ENCODE results near the gene ZC3H12C. TPM values are rescaled to one million over a fixed set of nuclear protein-coding genes. Genes with fewer than 3 reads are reported as not detected.

The ZC3H12C gene
- total and polyA plus RNA-seq, 8 donors: 1.5 to 9.5 (median 4.1) TPM

DNA sequence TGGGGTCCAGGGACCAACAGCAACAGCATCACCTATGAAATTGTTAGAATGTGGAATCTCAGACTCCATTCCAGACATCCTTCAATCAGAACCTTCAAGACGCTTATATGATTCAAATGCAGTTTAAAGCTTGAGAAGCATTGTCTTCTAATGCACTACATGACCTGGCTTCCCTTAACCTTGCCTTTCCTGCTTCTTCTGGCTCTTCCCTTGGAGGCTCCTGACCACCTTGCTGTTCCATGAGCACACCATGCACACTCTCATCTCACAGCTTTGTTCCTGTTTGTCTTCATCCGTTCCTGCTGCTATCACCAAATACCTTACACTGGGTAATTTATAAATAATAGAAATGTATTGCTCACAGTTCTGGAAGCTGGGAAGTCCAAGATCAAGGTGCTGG, 26.1 kb downstream of the ZC3H12C start:
- TF ChIP-seq, protein P1, sequence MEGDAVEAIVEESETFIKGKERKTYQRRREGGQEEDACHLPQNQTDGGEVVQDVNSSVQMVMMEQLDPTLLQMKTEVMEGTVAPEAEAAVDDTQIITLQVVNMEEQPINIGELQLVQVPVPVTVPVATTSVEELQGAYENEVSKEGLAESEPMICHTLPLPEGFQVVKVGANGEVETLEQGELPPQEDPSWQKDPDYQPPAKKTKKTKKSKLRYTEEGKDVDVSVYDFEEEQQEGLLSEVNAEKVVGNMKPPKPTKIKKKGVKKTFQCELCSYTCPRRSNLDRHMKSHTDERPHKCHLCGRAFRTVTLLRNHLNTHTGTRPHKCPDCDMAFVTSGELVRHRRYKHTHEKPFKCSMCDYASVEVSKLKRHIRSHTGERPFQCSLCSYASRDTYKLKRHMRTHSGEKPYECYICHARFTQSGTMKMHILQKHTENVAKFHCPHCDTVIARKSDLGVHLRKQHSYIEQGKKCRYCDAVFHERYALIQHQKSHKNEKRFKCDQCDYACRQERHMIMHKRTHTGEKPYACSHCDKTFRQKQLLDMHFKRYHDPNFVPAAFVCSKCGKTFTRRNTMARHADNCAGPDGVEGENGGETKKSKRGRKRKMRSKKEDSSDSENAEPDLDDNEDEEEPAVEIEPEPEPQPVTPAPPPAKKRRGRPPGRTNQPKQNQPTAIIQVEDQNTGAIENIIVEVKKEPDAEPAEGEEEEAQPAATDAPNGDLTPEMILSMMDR (IDR thresholded peaks at IDR 0.05): no peak
- no peaks in the 10 kb centered on the region for H3K27me3 ChIP-seq
- FAIRE-seq (no peak), DNase-seq (no peak), ATAC-seq (no peak)
- no peak overlapping the region for H3K27ac ChIP-seq
- WGBS, 2 donors: 74 to 81% methylated on average over 2 of the region's 2 CpGs
- peaks cover 0 to 7% (median 6%) of the 10 kb centered on the region in 3 donors for H3K4me1 ChIP-seq
- H3K9me3 ChIP-seq: no peaks in the 10 kb centered on the region
- H3K36me3 ChIP-seq: no peaks in the 10 kb centered on the region
- intact Hi-C loops (cut with DNase I): no loop called here
- no peak overlapping the region for H3K4me3 ChIP-seq

DNA sequence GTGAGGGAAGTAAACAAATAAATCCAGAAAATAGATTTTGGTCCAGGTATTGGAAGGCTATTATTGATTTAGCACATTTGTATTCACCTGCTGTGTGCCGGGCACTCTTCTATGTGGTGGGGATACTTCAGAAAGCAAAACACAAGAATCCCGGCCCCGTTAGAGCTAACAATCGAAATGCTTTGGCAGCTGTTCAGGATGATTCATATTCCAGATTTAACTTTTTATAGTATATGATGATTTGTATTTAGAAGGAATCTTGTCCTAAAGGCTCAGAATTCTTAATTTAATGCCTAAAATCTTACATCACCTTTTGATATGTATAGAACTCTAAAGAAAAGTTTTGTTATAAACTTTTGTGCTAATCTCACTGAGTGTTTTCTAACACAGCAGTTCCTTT, 28.0 kb downstream of the ZC3H12C start:
- H3K27ac ChIP-seq: no peak overlapping the region
- WGBS, 2 donors: 9 to 13% methylated on average over 4 of the region's 4 CpGs
- intact Hi-C loops (cut with DNase I): no loop called here
- H3K4me3 ChIP-seq: no peak overlapping the region
- H3K4me1 ChIP-seq: peaks cover 0 to 7% (median 6%) of the 10 kb centered on the region in 3 donors
- FAIRE-seq (no peak), DNase-seq (no peak), ATAC-seq (peak in 2 of 4 donors; percentile 18 to 30)
- H3K36me3 ChIP-seq: no peaks in the 10 kb centered on the region
- no peaks in the 10 kb centered on the region for H3K27me3 ChIP-seq
- TF ChIP-seq, protein P1 (IDR thresholded peaks at IDR 0.05): no peak
- no peaks in the 10 kb centered on the region for H3K9me3 ChIP-seq

DNA sequence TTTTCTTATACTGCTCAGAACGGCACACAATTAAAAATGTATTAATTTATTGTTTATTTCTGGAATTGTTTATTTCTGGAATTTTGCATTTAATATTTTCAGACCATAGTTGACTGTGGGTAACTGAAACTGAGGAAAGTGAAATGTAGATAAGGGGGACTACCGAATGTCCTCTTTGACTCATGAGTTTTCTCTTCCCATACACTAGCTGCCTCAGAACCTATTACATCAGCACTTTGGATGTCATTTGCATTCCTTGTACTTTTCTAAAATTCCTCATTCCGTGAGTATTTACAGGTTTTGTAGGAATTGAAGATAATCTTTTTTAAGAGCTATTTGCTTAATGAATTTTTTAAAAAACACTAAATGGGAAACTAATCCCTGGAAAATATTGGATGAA, 29.8 kb downstream of the ZC3H12C start:
- Histone ChIP-seq H3K4me1 (peaks cover 0 to 7% (median 6%) of the 10 kb centered on the region in 3 donors), H3K27ac (no peak overlapping the region), H3K27me3 (no peaks in the 10 kb centered on the region), H3K9me3 (no peaks in the 10 kb centered on the region), H3K4me3 (no peak overlapping the region), H3K36me3 (no peaks in the 10 kb centered on the region)
- intact Hi-C loops (cut with DNase I): no loop called here
- TF ChIP-seq, protein P1 (IDR thresholded peaks at IDR 0.05): no peak
- 87 to 95% methylated on average over 3 of the region's 3 CpGs for WGBS, 2 donors
- FAIRE-seq (no peak), DNase-seq (no peak), ATAC-seq (no peak)

DNA sequence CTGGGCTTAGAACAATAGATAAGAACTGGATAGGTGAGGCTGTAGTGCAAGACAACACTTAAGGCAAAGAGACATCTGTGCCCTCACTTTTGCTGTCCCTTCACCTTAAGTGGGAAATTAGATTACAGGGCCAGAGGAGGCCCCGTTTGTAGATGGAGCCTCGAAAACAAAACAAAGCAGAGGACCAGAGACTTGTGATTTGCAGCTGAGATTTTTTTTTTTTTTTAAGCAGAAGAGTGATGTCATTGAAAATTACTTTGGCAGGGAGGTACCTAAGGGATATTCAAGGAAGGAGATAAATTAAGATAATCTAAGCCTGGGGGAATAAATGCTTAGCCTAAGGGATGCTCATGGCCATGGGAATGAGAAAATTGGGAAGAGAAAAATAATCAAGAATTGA, 31.4 kb downstream of the ZC3H12C start:
- Histone ChIP-seq H3K4me3 (no peak overlapping the region), H3K9me3 (no peaks in the 10 kb centered on the region), H3K27ac (no peak overlapping the region), H3K4me1 (peaks cover 0 to 7% (median 6%) of the 10 kb centered on the region in 3 donors), H3K36me3 (no peaks in the 10 kb centered on the region), H3K27me3 (no peaks in the 10 kb centered on the region)
- DNase-seq (no peak), FAIRE-seq (no peak), ATAC-seq (no peak)
- 47 to 69% methylated on average over 2 of the region's 2 CpGs for WGBS, 2 donors
- intact Hi-C loops (cut with DNase I): no loop called here
- TF ChIP-seq, protein P1 (IDR thresholded peaks at IDR 0.05): no peak

DNA sequence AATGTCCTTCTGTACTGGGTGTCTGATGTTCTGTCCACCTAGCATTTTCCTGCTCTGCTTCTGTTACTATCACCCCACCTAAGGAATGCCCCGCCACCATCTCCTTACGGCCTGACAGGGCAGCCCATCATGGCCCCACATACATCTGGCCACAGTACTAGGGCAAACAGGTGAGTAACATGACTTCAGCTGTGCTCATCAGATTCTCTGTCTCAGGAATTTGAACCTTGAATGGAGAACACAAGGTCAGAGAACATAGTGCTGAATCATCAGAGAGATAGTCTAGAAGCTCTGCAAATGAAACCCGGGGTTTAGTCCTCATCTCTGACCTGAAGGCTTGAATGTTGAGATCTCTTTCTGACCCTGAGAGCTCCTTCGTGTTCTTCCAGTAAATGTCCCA, 32.4 kb downstream of the ZC3H12C start:
- 95 to 98% methylated on average over 4 of the region's 4 CpGs for WGBS, 2 donors
- TF ChIP-seq, protein P1 (IDR thresholded peaks at IDR 0.05): no peak
- Histone ChIP-seq H3K27me3 (no peaks in the 10 kb centered on the region), H3K9me3 (no peaks in the 10 kb centered on the region), H3K36me3 (no peaks in the 10 kb centered on the region), H3K4me1 (peaks cover 0 to 7% (median 5%) of the 10 kb centered on the region in 3 donors), H3K4me3 (no peak overlapping the region), H3K27ac (no peak overlapping the region)
- no peak for ATAC-seq
- no peak for FAIRE-seq
- intact Hi-C loops (cut with DNase I): no loop called here
- DNase-seq: no peak
